Measurements from ENCODE around the gene DLG4. TPM values are rescaled to one million over a fixed set of nuclear protein-coding genes. Genes with fewer than 3 reads are reported as not detected.

The DLG4 gene
- total RNA-seq, result 11.3 and 12.5 TPM in 2 replicates

GRCh38 chr17:7219812-7220592 lies at the start of gene DLG4, which contains the start of gene ACADVL:
TSS of gene DLG4 (minus strand) at chr17:7219836.
TSS of gene ACADVL (plus strand) at chr17:7219938. CDS start at chr17:7219985, 47 bp downstream.
- no peak for DNase-seq (ENCODE audit: low read depth, low spot score)

- no peak for DNase-seq (ENCODE audit: low read depth, low spot score)
Measured at GRCh38 chr17:7266784-7267183, 47.1 kb upstream of the DLG4 start.

GRCh38 chr17:7263801-7264078 lies 44.1 kb upstream of the DLG4 start:
- no peak for DNase-seq (ENCODE audit: low read depth, low spot score)

GRCh38 chr17:7262935-7263800 lies 43.5 kb upstream of the DLG4 start:
- no peak for DNase-seq (ENCODE audit: low read depth, low spot score)

- DNase-seq (ENCODE audit: low read depth, low spot score), result no peak
Measured at GRCh38 chr17:7262192-7262934, 42.7 kb upstream of the DLG4 start, which contains the start of gene CLDN7. TSS of gene CLDN7 (minus strand) at chr17:7262478. CDS start at chr17:7262043, 435 bp downstream.

- DNase-seq (ENCODE audit: low read depth, low spot score), result no peak
Measured at GRCh38 chr17:7261379-7262191, 41.9 kb upstream of the DLG4 start.

- DNase-seq (ENCODE audit: low read depth, low spot score), result no peak
Measured at GRCh38 chr17:7260651-7261378, 41.2 kb upstream of the DLG4 start.

GRCh38 chr17:7260151-7260550 lies 40.5 kb upstream of the DLG4 start:
- no peak for DNase-seq (ENCODE audit: low read depth, low spot score)

GRCh38 chr17:7259555-7259889 lies 39.9 kb upstream of the DLG4 start:
- no peak for DNase-seq (ENCODE audit: low read depth, low spot score)

- DNase-seq (ENCODE audit: low read depth, low spot score), result no peak
Measured at GRCh38 chr17:7258731-7259554, 39.3 kb upstream of the DLG4 start.

GRCh38 chr17:7256766-7257456 lies 37.3 kb upstream of the DLG4 start:
- DNase-seq (ENCODE audit: low read depth, low spot score), result no peak

GRCh38 chr17:7254511-7254910 lies 34.9 kb upstream of the DLG4 start:
- no peak for DNase-seq (ENCODE audit: low read depth, low spot score)

- DNase-seq (ENCODE audit: low read depth, low spot score), result no peak
Measured at GRCh38 chr17:7253082-7253481, 33.4 kb upstream of the DLG4 start.

- DNase-seq (ENCODE audit: low read depth, low spot score), result peak; percentile 82
Measured at GRCh38 chr17:7252176-7253043, 32.8 kb upstream of the DLG4 start, which contains the start of gene ELP5. TSS of gene ELP5 (plus strand) at chr17:7252215. CDS start at chr17:7252551, 336 bp downstream.

GRCh38 chr17:7251661-7252175 lies 32.1 kb upstream of the DLG4 start, which contains the start of gene CTDNEP1:
TSS of gene CTDNEP1 (minus strand) at chr17:7251734. CDS start at chr17:7251296, 438 bp downstream.
- DNase-seq (ENCODE audit: low read depth, low spot score), result peak; percentile 98

- no peak for DNase-seq (ENCODE audit: low read depth, low spot score)
Measured at GRCh38 chr17:7250695-7251627, 31.3 kb upstream of the DLG4 start.
